HEK293 (cell line): ENCODE results near the gene OLIG1.

Source experiments
- EGR2 ChIP-seq: fragments of 450-650 bp; formaldehyde crosslinking; IDR thresholded peaks from 2 replicates; pipeline ENCODE4 v1.5.1; 2016; ENCODE audit warnings: low read depth, missing biosample characterization, missing genetic modification characterization
- OVOL3 ChIP-seq: fragments of 450-650 bp; formaldehyde crosslinking; IDR thresholded peaks from 2 replicates; pipeline ENCODE4 v1.5.1; 2016; ENCODE audit warnings: missing biosample characterization, missing genetic modification characterization
- RBAK ChIP-seq: fragments of 450-650 bp; formaldehyde crosslinking; IDR thresholded peaks from 2 replicates; pipeline ENCODE4 v1.5.1; 2016; ENCODE audit warnings: missing biosample characterization, missing genetic modification characterization
- SALL2 ChIP-seq: fragments of 450-650 bp; formaldehyde crosslinking; IDR thresholded peaks from 2 replicates; pipeline ENCODE4 v1.5.0; 2017; ENCODE audit warnings: missing biosample characterization, mild to moderate bottlenecking, missing genetic modification characterization, borderline replicate concordance
- WT1 ChIP-seq: fragments of 450-650 bp; formaldehyde crosslinking; IDR thresholded peaks from 2 replicates; pipeline ENCODE4 v1.5.1; 2016; ENCODE audit warnings: missing biosample characterization, missing genetic modification characterization
- ZBTB8A ChIP-seq: fragments of 450-650 bp; formaldehyde crosslinking; IDR thresholded peaks from 2 replicates; pipeline ENCODE4 v1.5.1; 2016; ENCODE audit warnings: missing biosample characterization, missing genetic modification characterization
- ZFP69B ChIP-seq: fragments of 450-650 bp; formaldehyde crosslinking; IDR thresholded peaks from 2 replicates; pipeline ENCODE4 v1.5.1; 2016; ENCODE audit warnings: missing biosample characterization, missing genetic modification characterization
- ZNF10 ChIP-seq: fragments of 450-650 bp; formaldehyde crosslinking; IDR thresholded peaks from 2 replicates; pipeline ENCODE4 v1.5.1; 2017; ENCODE audit warnings: missing biosample characterization, missing genetic modification characterization
- ZNF138 ChIP-seq: fragments of 450-650 bp; formaldehyde crosslinking; IDR thresholded peaks from 2 replicates; pipeline ENCODE4 v1.5.1; 2016; ENCODE audit warnings: missing biosample characterization, missing genetic modification characterization, borderline replicate concordance
- ZNF239 ChIP-seq: fragments of 450-650 bp; formaldehyde crosslinking; IDR thresholded peaks from 2 replicates; pipeline ENCODE4 v1.5.1; 2016; ENCODE audit warnings: missing biosample characterization, missing genetic modification characterization
- ZNF292 ChIP-seq: fragments of 450-650 bp; formaldehyde crosslinking; IDR thresholded peaks from 2 replicates; pipeline ENCODE4 v1.5.1; 2016; ENCODE audit warnings: low read depth, missing biosample characterization, missing genetic modification characterization, borderline replicate concordance
- ZNF530 ChIP-seq: fragments of 450-650 bp; formaldehyde crosslinking; IDR thresholded peaks from 2 replicates; pipeline ENCODE4 v1.5.1; 2016; ENCODE audit warnings: low read depth, missing biosample characterization, missing genetic modification characterization
- ZNF792 ChIP-seq: fragments of 450-650 bp; formaldehyde crosslinking; IDR thresholded peaks from 2 replicates; pipeline ENCODE4 v1.5.1; 2016; ENCODE audit warnings: missing biosample characterization, missing genetic modification characterization
- ZNF830 ChIP-seq: fragments of 450-650 bp; IDR thresholded peaks from 2 replicates; pipeline ENCODE4 v1.5.0; 2018; ENCODE audit warnings: missing biosample characterization, missing genetic modification characterization, low read depth, mild to moderate bottlenecking, moderate library complexity
- ZXDB ChIP-seq: fragments of 450-650 bp; formaldehyde crosslinking; IDR thresholded peaks from 2 replicates; pipeline ENCODE4 v1.5.1; 2016; ENCODE audit warnings: missing biosample characterization, missing genetic modification characterization
- TF ChIP-seq, protein P1 (sequence below): fragments of 450-650 bp; formaldehyde crosslinking; IDR thresholded peaks from 2 replicates; pipeline ENCODE4 v1.5.1; 2016; ENCODE audit warnings: missing biosample characterization, missing genetic modification characterization
- TF ChIP-seq, protein P2 (sequence below): fragments of 450-650 bp; formaldehyde crosslinking; conservative IDR thresholded peaks from 2 replicates; pipeline ENCODE4 v1.5.1; 2016; ENCODE audit warnings: low read depth, missing biosample characterization, missing genetic modification characterization
- TF ChIP-seq, protein P3 (sequence below): fragments of 450-650 bp; formaldehyde crosslinking; conservative IDR thresholded peaks from 2 replicates; pipeline ENCODE4 v1.5.1; 2016; ENCODE audit warnings: low read depth, missing biosample characterization, missing genetic modification characterization
- TF ChIP-seq, protein P4 (sequence below): fragments of 450-650 bp; formaldehyde crosslinking; IDR thresholded peaks from 2 replicates; pipeline ENCODE4 v1.5.1; 2017; ENCODE audit warnings: missing biosample characterization, missing genetic modification characterization
- TF ChIP-seq, protein P5 (sequence below): fragments of 450-650 bp; formaldehyde crosslinking; IDR thresholded peaks from 2 replicates; pipeline ENCODE4 v1.5.1; 2016; ENCODE audit warnings: missing biosample characterization, missing genetic modification characterization, borderline replicate concordance

Gene OLIG1

DNA sequence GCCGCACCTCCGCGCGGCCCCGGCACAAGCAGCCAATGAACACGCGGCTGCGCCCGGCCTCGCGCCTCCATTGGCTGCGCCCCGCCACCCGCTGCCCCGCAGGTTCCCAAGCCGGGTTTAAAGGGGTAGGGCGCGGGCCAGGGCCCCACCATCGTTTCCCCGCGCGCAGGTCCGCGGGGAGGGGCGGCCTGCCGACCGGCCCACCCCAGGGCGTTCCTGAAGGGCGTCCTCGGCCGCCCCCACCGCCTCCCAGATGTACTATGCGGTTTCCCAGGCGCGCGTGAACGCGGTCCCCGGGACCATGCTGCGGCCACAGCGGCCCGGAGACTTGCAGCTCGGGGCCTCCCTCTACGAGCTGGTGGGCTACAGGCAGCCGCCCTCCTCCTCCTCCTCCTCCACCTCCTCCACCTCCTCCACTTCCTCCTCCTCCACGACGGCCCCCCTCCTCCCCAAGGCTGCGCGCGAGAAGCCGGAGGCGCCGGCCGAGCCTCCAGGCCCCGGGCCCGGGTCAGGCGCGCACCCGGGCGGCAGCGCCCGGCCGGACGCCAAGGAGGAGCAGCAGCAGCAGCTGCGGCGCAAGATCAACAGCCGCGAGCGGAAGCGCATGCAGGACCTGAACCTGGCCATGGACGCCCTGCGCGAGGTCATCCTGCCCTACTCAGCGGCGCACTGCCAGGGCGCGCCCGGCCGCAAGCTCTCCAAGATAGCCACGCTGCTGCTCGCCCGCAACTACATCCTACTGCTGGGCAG lies at the start of gene OLIG1 (continued):
- TF ChIP-seq EGR2 = peak; percentile 87
- TF ChIP-seq, protein P1, sequence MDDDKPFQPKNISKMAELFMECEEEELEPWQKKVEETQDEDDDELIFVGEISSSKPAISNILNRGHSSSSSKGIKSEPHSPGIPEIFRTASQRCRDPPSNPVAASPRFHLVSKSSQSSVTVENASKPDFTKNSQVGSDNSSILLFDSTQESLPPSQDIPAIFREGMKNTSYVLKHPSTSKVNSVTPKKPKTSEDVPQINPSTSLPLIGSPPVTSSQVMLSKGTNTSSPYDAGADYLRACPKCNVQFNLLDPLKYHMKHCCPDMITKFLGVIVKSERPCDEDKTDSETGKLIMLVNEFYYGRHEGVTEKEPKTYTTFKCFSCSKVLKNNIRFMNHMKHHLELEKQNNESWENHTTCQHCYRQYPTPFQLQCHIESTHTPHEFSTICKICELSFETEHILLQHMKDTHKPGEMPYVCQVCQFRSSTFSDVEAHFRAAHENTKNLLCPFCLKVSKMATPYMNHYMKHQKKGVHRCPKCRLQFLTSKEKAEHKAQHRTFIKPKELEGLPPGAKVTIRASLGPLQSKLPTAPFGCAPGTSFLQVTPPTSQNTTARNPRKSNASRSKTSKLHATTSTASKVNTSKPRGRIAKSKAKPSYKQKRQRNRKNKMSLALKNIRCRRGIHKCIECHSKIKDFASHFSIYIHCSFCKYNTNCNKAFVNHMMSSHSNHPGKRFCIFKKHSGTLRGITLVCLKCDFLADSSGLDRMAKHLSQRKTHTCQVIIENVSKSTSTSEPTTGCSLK (tag by site-specific recombination) = no peak
- no peak for TF ChIP-seq ZNF830 (tag by site-specific recombination)
- TF ChIP-seq, protein P2, sequence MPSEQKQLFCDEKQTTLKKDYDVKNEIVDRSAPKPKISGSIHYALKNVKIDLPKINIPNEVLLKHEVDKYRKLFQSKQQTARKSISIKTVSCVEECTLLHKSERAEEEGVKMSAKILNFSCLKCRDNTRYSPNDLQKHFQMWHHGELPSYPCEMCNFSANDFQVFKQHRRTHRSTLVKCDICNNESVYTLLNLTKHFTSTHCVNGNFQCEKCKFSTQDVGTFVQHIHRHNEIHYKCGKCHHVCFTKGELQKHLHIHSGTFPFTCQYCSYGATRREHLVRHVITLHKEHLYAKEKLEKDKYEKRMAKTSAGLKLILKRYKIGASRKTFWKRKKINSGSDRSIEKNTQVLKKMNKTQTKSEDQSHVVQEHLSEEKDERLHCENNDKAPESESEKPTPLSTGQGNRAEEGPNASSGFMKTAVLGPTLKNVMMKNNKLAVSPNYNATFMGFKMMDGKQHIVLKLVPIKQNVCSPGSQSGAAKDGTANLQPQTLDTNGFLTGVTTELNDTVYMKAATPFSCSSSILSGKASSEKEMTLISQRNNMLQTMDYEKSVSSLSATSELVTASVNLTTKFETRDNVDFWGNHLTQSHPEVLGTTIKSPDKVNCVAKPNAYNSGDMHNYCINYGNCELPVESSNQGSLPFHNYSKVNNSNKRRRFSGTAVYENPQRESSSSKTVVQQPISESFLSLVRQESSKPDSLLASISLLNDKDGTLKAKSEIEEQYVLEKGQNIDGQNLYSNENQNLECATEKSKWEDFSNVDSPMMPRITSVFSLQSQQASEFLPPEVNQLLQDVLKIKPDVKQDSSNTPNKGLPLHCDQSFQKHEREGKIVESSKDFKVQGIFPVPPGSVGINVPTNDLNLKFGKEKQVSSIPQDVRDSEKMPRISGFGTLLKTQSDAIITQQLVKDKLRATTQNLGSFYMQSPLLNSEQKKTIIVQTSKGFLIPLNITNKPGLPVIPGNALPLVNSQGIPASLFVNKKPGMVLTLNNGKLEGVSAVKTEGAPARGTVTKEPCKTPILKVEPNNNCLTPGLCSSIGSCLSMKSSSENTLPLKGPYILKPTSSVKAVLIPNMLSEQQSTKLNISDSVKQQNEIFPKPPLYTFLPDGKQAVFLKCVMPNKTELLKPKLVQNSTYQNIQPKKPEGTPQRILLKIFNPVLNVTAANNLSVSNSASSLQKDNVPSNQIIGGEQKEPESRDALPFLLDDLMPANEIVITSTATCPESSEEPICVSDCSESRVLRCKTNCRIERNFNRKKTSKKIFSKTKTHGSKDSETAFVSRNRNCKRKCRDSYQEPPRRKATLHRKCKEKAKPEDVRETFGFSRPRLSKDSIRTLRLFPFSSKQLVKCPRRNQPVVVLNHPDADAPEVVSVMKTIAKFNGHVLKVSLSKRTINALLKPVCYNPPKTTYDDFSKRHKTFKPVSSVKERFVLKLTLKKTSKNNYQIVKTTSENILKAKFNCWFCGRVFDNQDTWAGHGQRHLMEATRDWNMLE (tag by site-specific recombination) = no peak
- TF ChIP-seq ZNF530 (tag by site-specific recombination) = no peak
- TF ChIP-seq, protein P3, sequence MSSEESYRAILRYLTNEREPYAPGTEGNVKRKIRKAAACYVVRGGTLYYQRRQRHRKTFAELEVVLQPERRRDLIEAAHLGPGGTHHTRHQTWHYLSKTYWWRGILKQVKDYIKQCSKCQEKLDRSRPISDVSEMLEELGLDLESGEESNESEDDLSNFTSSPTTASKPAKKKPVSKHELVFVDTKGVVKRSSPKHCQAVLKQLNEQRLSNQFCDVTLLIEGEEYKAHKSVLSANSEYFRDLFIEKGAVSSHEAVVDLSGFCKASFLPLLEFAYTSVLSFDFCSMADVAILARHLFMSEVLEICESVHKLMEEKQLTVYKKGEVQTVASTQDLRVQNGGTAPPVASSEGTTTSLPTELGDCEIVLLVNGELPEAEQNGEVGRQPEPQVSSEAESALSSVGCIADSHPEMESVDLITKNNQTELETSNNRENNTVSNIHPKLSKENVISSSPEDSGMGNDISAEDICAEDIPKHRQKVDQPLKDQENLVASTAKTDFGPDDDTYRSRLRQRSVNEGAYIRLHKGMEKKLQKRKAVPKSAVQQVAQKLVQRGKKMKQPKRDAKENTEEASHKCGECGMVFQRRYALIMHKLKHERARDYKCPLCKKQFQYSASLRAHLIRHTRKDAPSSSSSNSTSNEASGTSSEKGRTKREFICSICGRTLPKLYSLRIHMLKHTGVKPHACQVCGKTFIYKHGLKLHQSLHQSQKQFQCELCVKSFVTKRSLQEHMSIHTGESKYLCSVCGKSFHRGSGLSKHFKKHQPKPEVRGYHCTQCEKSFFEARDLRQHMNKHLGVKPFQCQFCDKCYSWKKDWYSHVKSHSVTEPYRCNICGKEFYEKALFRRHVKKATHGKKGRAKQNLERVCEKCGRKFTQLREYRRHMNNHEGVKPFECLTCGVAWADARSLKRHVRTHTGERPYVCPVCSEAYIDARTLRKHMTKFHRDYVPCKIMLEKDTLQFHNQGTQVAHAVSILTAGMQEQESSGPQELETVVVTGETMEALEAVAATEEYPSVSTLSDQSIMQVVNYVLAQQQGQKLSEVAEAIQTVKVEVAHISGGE (tag by site-specific recombination) = no peak
- TF ChIP-seq ZBTB8A (tag by site-specific recombination) = peak; percentile 95
- no peak for TF ChIP-seq OVOL3 (tag by site-specific recombination)
- TF ChIP-seq, protein P4, sequence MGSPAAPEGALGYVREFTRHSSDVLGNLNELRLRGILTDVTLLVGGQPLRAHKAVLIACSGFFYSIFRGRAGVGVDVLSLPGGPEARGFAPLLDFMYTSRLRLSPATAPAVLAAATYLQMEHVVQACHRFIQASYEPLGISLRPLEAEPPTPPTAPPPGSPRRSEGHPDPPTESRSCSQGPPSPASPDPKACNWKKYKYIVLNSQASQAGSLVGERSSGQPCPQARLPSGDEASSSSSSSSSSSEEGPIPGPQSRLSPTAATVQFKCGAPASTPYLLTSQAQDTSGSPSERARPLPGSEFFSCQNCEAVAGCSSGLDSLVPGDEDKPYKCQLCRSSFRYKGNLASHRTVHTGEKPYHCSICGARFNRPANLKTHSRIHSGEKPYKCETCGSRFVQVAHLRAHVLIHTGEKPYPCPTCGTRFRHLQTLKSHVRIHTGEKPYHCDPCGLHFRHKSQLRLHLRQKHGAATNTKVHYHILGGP = no peak
- TF ChIP-seq RBAK (tag by site-specific recombination) = no peak
- TF ChIP-seq ZNF239 (tag by site-specific recombination) = no peak
- no peak for TF ChIP-seq ZNF10 (tag by site-specific recombination)
- TF ChIP-seq SALL2 = no peak
- no peak for TF ChIP-seq WT1 (tag by site-specific recombination)
- no peak for TF ChIP-seq ZNF792
- 0 out of 2 replicates have a peak, but pooled peaks have one; percentile 38 for TF ChIP-seq ZXDB (tag by site-specific recombination)
- no peak for TF ChIP-seq ZNF138 (tag by site-specific recombination)
- TF ChIP-seq, protein P5, sequence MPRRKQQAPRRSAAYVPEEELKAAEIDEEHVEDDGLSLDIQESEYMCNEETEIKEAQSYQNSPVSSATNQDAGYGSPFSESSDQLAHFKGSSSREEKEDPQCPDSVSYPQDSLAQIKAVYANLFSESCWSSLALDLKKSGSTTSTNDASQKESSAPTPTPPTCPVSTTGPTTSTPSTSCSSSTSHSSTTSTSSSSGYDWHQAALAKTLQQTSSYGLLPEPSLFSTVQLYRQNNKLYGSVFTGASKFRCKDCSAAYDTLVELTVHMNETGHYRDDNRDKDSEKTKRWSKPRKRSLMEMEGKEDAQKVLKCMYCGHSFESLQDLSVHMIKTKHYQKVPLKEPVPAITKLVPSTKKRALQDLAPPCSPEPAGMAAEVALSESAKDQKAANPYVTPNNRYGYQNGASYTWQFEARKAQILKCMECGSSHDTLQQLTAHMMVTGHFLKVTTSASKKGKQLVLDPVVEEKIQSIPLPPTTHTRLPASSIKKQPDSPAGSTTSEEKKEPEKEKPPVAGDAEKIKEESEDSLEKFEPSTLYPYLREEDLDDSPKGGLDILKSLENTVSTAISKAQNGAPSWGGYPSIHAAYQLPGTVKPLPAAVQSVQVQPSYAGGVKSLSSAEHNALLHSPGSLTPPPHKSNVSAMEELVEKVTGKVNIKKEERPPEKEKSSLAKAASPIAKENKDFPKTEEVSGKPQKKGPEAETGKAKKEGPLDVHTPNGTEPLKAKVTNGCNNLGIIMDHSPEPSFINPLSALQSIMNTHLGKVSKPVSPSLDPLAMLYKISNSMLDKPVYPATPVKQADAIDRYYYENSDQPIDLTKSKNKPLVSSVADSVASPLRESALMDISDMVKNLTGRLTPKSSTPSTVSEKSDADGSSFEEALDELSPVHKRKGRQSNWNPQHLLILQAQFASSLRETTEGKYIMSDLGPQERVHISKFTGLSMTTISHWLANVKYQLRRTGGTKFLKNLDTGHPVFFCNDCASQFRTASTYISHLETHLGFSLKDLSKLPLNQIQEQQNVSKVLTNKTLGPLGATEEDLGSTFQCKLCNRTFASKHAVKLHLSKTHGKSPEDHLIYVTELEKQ (tag by site-specific recombination) = no peak
- peak; percentile 100 for TF ChIP-seq ZFP69B (tag by site-specific recombination)
- no peak for TF ChIP-seq ZNF292 (tag by site-specific recombination)
